ENCODE results near the gene FRMD3. TPM values are rescaled to one million over a fixed set of nuclear protein-coding genes. Genes with fewer than 3 reads are reported as not detected.

FRMD3 gene
- total RNA-seq, 1 experiment from 2014 or later: 1.4 TPM

DNA sequence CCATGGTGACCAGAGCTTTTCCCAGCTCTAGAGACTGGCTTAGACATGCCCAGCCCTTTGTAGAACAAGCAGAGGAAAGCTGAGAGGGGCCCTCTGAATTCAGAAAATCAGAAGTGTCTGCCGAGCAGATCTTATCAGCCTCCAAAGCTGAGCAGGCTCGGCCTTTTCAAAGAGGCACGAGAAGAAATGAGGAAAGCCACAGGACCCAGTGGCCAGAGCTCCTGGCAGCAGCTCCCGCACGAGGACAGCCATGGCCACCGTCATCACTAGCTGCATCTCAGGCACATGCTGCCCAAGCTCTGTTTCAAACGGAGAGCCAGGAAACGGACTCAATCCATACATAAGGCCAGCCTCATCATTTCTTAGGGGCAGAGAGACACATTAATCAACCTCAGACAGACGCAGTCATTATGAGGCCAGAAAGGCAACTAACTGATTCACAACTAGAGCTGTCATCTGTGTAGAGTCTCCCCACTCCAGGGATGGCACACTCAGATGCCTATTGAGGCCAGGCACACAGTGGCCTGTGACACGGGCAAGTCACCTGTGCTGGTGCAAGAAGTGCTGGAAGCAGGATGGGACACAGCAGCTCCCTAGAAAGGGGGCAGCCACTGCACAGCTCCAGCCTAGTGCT, 194.7 kb downstream of the FRMD3 start:
- TF ChIP-seq ZMAT4 (CRISPR knock-in tag; IDR thresholded peaks at IDR 0.05) (no peak), GABPB1 (CRISPR knock-in tag; IDR thresholded peaks at IDR 0.05) (no peak), CDX4 (CRISPR knock-in tag; IDR thresholded peaks at IDR 0.05; ENCODE audit: borderline replicate concordance) (no peak), ZBTB43 (CRISPR knock-in tag; IDR thresholded peaks at IDR 0.05) (no peak)
- TF ChIP-seq, protein P1, sequence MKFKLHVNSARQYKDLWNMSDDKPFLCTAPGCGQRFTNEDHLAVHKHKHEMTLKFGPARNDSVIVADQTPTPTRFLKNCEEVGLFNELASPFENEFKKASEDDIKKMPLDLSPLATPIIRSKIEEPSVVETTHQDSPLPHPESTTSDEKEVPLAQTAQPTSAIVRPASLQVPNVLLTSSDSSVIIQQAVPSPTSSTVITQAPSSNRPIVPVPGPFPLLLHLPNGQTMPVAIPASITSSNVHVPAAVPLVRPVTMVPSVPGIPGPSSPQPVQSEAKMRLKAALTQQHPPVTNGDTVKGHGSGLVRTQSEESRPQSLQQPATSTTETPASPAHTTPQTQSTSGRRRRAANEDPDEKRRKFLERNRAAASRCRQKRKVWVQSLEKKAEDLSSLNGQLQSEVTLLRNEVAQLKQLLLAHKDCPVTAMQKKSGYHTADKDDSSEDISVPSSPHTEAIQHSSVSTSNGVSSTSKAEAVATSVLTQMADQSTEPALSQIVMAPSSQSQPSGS (CRISPR knock-in tag; IDR thresholded peaks at IDR 0.05; ENCODE audit: borderline replicate concordance, low read depth): no peak
- CTCF ChIA-PET: interaction anchor here (1.3 to 3.7 kb wide), 2 partner anchors 9 to 201 kb away, joined by 4 to 27 read pairs; no protein-coding TSS in a partner anchor
- peaks cover 8% of the 10 kb centered on the region for H3K4me1 Mint-ChIP-seq
- no peak overlapping the region for H3K4me3 Mint-ChIP-seq
- no peak for DNase-seq (ENCODE audit: low spot score)
- no peak overlapping the region for H3K27ac Mint-ChIP-seq
- peaks cover 6% of the 10 kb centered on the region for H3K9me3 Mint-ChIP-seq
- POLR2A ChIA-PET: no interaction called here
- no peaks in the 10 kb centered on the region for H3K36me3 Mint-ChIP-seq
- peak; percentile 53 for ATAC-seq
- H3K27me3 Mint-ChIP-seq (ENCODE audit: low read depth): no peaks in the 10 kb centered on the region

DNA sequence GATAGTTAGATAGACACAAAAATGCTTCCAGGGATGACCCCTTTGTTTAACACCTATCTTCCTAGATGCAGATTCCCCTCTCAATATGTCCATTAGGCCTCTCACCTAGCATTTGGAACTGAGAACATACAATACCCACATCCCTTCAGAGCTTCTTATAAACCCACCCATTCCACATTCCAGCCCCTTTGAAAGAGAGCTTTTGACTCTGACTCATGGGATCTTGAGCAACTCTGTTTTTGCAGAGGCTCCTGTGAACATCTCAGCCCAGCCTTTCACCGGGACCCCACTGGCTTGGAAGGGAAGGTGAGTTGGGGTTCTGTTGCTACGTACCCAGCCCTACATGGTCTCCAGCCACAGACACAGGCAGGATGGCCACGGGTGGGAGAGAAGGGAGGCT, 195.5 kb downstream of the FRMD3 start:
- no peaks in the 10 kb centered on the region for H3K36me3 Mint-ChIP-seq
- no peak for ATAC-seq
- no peak overlapping the region for H3K4me3 Mint-ChIP-seq
- H3K4me1 Mint-ChIP-seq: peaks cover 8% of the 10 kb centered on the region
- H3K27ac Mint-ChIP-seq: no peak overlapping the region
- ChIA-PET CTCF (interaction anchor here (1.3 to 3.7 kb wide), 2 partner anchors 8 to 202 kb away, joined by 4 to 27 read pairs; no protein-coding TSS in a partner anchor), POLR2A (no interaction called here)
- H3K9me3 Mint-ChIP-seq: peaks cover 6% of the 10 kb centered on the region
- DNase-seq (ENCODE audit: low spot score): no peak
- H3K27me3 Mint-ChIP-seq (ENCODE audit: low read depth): no peaks in the 10 kb centered on the region
- TF ChIP-seq ATF3 (CRISPR knock-in tag; conservative IDR thresholded peaks at IDR 0.05) (no peak), TCF7 (CRISPR knock-in tag; IDR thresholded peaks at IDR 0.05; ENCODE audit: low read depth) (no peak), SMAD3 (CRISPR knock-in tag; IDR thresholded peaks at IDR 0.05; ENCODE audit: borderline replicate concordance) (no peak), ZNF232 (CRISPR knock-in tag; IDR thresholded peaks at IDR 0.05) (no peak), FOXK1 (CRISPR knock-in tag; IDR thresholded peaks at IDR 0.05) (no peak), ZNF317 (CRISPR knock-in tag; IDR thresholded peaks at IDR 0.05; ENCODE audit: borderline replicate concordance, low read depth) (no peak), NR3C1 (CRISPR knock-in tag; conservative IDR thresholded peaks at IDR 0.05; ENCODE audit: low read depth) (no peak), TP53 (CRISPR knock-in tag; IDR thresholded peaks at IDR 0.05) (no peak), ATF6 (CRISPR knock-in tag; IDR thresholded peaks at IDR 0.05) (no peak), GRHL2 (CRISPR knock-in tag; IDR thresholded peaks at IDR 0.05; ENCODE audit: insufficient replicate concordance, severe bottlenecking) (no peak)
- TF ChIP-seq, protein P2, sequence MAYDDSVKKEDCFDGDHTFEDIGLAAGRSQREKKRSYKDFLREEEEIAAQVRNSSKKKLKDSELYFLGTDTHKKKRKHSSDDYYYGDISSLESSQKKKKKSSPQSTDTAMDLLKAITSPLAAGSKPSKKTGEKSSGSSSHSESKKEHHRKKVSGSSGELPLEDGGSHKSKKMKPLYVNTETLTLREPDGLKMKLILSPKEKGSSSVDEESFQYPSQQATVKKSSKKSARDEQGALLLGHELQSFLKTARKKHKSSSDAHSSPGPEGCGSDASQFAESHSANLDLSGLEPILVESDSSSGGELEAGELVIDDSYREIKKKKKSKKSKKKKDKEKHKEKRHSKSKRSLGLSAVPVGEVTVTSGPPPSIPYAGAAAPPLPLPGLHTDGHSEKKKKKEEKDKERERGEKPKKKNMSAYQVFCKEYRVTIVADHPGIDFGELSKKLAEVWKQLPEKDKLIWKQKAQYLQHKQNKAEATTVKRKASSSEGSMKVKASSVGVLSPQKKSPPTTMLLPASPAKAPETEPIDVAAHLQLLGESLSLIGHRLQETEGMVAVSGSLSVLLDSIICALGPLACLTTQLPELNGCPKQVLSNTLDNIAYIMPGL (CRISPR knock-in tag; IDR thresholded peaks at IDR 0.05): no peak
- TF ChIP-seq, protein P3, sequence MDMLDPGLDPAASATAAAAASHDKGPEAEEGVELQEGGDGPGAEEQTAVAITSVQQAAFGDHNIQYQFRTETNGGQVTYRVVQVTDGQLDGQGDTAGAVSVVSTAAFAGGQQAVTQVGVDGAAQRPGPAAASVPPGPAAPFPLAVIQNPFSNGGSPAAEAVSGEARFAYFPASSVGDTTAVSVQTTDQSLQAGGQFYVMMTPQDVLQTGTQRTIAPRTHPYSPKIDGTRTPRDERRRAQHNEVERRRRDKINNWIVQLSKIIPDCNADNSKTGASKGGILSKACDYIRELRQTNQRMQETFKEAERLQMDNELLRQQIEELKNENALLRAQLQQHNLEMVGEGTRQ (CRISPR knock-in tag; IDR thresholded peaks at IDR 0.05): no peak
- TF ChIP-seq, protein P4, sequence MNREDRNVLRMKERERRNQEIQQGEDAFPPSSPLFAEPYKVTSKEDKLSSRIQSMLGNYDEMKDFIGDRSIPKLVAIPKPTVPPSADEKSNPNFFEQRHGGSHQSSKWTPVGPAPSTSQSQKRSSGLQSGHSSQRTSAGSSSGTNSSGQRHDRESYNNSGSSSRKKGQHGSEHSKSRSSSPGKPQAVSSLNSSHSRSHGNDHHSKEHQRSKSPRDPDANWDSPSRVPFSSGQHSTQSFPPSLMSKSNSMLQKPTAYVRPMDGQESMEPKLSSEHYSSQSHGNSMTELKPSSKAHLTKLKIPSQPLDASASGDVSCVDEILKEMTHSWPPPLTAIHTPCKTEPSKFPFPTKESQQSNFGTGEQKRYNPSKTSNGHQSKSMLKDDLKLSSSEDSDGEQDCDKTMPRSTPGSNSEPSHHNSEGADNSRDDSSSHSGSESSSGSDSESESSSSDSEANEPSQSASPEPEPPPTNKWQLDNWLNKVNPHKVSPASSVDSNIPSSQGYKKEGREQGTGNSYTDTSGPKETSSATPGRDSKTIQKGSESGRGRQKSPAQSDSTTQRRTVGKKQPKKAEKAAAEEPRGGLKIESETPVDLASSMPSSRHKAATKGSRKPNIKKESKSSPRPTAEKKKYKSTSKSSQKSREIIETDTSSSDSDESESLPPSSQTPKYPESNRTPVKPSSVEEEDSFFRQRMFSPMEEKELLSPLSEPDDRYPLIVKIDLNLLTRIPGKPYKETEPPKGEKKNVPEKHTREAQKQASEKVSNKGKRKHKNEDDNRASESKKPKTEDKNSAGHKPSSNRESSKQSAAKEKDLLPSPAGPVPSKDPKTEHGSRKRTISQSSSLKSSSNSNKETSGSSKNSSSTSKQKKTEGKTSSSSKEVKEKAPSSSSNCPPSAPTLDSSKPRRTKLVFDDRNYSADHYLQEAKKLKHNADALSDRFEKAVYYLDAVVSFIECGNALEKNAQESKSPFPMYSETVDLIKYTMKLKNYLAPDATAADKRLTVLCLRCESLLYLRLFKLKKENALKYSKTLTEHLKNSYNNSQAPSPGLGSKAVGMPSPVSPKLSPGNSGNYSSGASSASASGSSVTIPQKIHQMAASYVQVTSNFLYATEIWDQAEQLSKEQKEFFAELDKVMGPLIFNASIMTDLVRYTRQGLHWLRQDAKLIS (CRISPR knock-in tag; IDR thresholded peaks at IDR 0.05; ENCODE audit: borderline replicate concordance): no peak

All from WTC11 (cell line).